ENCODE results near the gene ASB3.
"Not testable (repeated sequence)": the region's sequence is repeated elsewhere in the genome, so short reads cannot be mapped to it uniquely, and the experiment has no call there.

Gene ASB3

GRCh38 chr2:53786352-53786704 is 425 bp downstream of the ASB3 start:
- peak; percentile 51 to 52 for DNase-seq

- DNase-seq: no peak
Observed at GRCh38 chr2:53785366-53785765, 1.4 kb downstream of the ASB3 start.

GRCh38 chr2:53784436-53784835 is 2.3 kb downstream of the ASB3 start:
- no peak for DNase-seq

- DNase-seq: no peak
Observed at GRCh38 chr2:53782676-53783075, 4.1 kb downstream of the ASB3 start.

GRCh38 chr2:53780056-53780455 is 6.7 kb downstream of the ASB3 start:
- no peak for DNase-seq

- DNase-seq: no peak
Observed at GRCh38 chr2:53778536-53779162, 8.1 kb downstream of the ASB3 start.

- DNase-seq: no peak
Observed at GRCh38 chr2:53777134-53777533, 9.6 kb downstream of the ASB3 start.

GRCh38 chr2:53770264-53770663 is 16.5 kb downstream of the ASB3 start:
- no peak for DNase-seq

- DNase-seq: no peak
Observed at GRCh38 chr2:53769318-53769945, 17.3 kb downstream of the ASB3 start.

GRCh38 chr2:53768242-53768542 is 18.6 kb downstream of the ASB3 start:
- no peak for DNase-seq

- DNase-seq: peak; percentile 89 to 90
Observed at GRCh38 chr2:53767405-53768241, 19.1 kb downstream of the ASB3 start, which contains the start of gene CHAC2. CHAC2 (plus strand) TSS chr2:53767804; CDS start chr2:53767887, 83 bp downstream.

GRCh38 chr2:53765767-53766166 is 21.0 kb downstream of the ASB3 start:
- DNase-seq: no peak

- DNase-seq: not testable (repeated sequence)
Observed at GRCh38 chr2:53757206-53757605, 29.5 kb downstream of the ASB3 start.

- no peak for DNase-seq
Observed at GRCh38 chr2:53756644-53757043, 30.1 kb downstream of the ASB3 start.

- DNase-seq: no peak
Observed at GRCh38 chr2:53755121-53755520, 31.6 kb downstream of the ASB3 start.

- DNase-seq: no peak
Observed at GRCh38 chr2:53753041-53753440, 33.7 kb downstream of the ASB3 start.

- no peak for DNase-seq
Observed at GRCh38 chr2:53752385-53752784, 34.4 kb downstream of the ASB3 start.

- no peak for DNase-seq
Observed at GRCh38 chr2:53751728-53752127, 35.0 kb downstream of the ASB3 start.

GRCh38 chr2:53750041-53750768 is 36.5 kb downstream of the ASB3 start:
- no peak for DNase-seq

- DNase-seq: no peak
Observed at GRCh38 chr2:53744395-53745065, 42.2 kb downstream of the ASB3 start.

- DNase-seq: no peak
Observed at GRCh38 chr2:53740170-53740569, 46.6 kb downstream of the ASB3 start.

- DNase-seq: no peak
Observed at GRCh38 chr2:53739032-53739431, 47.7 kb downstream of the ASB3 start.

- no peak for DNase-seq
Observed at GRCh38 chr2:53737091-53737490, 49.7 kb downstream of the ASB3 start.
